Tibial nerve (tissue), 4 donors: Measurements from ENCODE around the gene RAPGEF5.

Experiments used
- CTCF ChIP-seq, 5 experiments: fragments of 200-600 bp in 3 of 5; fragments of 450-650 bp in 2 of 5; sonication (generic) in 3 of 5; IDR thresholded peaks; one replicate each; pipeline ENCODE4 v1.5.1; 2016 to 2019; ENCODE audit warnings: antibody characterized with exemption in 5 of 5, mild to moderate bottlenecking in 3 of 5, moderate library complexity in 2 of 5
- EP300 ChIP-seq, 2 donors: sonication (generic); formaldehyde crosslinking; IDR thresholded peaks; one replicate each; pipeline ENCODE4 v1.6.1; 2017; ENCODE audit warnings: antibody characterized with exemption in 2 of 2, mild to moderate bottlenecking in 1 of 2
- POLR2A ChIP-seq, 2 donors: fragments of 450-650 bp; IDR thresholded peaks; one replicate each; pipeline ENCODE4 v1.6.1; 2017; ENCODE audit warnings: antibody characterized with exemption in 2 of 2, mild to moderate bottlenecking in 2 of 2, moderate library complexity in 2 of 2

- TF ChIP-seq CTCF (IDR thresholded peaks at IDR 0.05) (no peak), EP300 (IDR thresholded peaks at IDR 0.05) (no peak), POLR2A (IDR thresholded peaks at IDR 0.05) (no peak)
These were observed 14.9 kb upstream of the RAPGEF5 start for GRCh38 chr7:22371878-22372277.
